GM18858 (cell line): Measurements from ENCODE around the gene KIAA1671.

Experiments used
- ATAC-seq: cut with Tn5 transposase; IDR thresholded peaks from one replicate; pipeline ENCODE4 v1.9.1; 2021; ENCODE audit not compliant: unreplicated experiment

KIAA1671 gene

DNA sequence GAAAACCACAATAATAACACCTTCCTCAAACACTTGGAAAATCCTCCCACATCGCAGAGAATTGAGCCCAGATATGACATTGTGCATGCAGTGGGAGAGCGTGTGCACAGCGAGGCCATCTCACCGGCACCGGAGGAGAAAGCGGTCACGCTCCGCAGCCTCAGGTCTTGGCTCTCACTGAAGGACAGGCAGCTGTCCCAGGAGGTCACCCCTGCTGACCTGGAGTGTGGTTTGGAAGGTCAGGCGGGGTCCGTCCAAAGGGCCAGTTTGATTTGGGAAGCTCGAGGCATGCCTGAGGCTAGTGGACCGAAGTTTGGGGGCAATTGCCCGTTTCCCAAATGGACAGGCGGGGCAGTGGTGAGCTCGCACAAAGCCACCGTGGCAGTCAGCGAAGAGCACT is 86.7 kb downstream of the KIAA1671 start:
- no peak for ATAC-seq

- ATAC-seq = no peak
These were observed 87.2 kb downstream of the KIAA1671 start for GRCh38 chr22:25039754-25040153.

- ATAC-seq = no peak
These were observed 92.6 kb downstream of the KIAA1671 start for GRCh38 chr22:25045159-25045558.

DNA sequence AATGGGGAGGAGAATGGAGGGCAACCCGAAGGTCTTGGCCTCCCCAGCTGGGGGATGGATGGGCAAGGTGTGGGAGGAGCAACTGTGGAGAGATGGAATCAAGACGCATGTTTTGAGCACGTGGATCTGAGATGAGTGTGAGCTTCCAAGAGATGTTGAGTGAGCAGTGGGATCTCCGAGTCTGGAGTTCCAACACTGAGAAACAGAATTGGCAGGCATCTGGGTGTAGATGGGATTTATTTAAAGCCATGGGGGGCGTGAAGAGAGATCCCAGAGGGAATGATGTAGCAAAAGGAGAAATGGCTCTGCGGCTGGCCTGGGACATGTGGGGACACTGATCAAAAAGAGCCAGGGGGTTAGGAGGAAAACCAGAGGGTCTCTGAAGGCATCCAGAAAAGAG is 95.6 kb downstream of the KIAA1671 start:
- ATAC-seq = no peak

DNA sequence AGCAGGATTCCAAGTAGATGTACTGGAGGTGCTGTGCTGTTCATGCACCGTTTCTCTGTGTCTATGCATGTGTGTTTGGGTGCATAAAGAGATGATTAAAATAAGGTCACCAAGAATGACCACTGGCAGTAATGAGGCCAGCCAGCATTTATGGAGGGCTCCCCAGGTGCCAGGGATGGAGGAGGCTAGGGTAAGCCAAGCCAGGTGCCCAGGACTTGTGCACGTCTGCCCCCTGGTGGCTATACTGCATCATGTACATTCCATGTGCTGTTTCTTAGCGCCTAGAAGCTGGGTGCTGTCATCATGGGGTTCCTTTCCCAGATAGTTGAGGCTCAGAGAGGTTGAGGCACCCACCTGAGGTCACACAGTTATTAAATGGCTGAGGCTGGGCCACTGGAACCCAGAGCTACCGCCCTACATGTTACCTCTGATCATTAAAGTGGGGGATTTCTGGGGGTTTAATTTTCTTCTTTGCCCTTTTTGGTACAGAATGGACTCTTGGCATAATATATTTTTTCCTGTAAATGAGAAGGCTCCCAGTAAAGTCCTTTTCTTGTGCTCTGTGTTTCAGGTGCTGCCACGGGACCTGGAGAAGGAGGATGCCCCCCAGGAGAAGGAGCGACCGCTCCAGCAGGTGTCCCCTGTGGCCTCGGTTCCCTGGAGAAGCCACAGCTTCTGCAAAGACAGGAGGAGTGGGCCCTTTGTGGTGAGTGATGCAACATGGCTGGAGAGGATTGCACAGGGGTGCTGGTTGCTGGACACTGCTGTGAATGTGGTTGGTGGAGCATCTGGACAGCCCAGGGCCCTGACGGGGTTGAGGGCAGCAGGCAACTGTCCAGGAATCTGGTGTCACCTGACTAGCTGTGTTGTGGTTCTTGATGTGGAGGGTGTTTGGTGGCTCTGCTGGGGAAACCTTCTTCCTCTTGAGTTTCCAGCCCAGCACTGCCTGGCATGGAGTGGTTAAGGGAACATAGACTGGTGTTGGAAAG is 96.4 kb downstream of the KIAA1671 start:
- no peak for ATAC-seq

DNA sequence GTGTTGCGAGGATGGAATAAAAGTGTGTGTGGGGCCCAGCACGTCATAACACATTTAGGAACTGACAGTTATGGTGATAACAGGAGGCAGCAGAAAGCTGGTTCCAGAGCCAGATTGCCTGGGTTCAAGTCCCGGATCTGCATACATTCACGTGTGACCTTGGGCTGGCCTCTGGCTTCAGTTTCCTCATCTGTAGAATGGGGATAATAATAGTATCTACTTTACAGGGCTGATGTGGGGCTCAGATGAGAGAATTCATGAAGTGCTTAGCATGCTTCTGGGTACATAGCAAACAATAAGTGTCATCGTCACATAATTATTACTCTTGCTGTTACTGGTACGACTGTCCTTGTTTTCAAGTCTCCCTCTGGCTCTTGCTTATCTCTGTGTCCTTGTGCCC is 97.3 kb downstream of the KIAA1671 start:
- no peak for ATAC-seq

DNA sequence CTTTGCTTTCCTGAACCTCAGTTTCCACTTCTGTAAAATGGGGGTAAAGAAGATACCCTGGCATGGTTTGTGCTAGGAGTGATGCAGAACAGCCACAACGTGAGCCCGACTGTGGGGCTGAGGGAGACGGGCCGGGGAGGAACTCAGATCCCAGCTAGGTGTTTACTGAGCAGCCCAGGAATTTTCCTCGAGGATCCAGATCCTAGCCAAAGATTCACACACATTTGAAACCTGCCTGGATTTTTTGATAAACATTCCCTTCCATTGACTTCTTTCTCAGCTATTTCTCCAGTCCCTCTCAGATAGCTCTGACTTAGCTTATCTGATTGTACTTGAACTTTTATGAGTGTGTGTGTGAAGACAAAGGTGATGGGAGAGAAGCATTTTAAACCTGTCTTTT is 98.0 kb downstream of the KIAA1671 start:
- no peak for ATAC-seq

DNA sequence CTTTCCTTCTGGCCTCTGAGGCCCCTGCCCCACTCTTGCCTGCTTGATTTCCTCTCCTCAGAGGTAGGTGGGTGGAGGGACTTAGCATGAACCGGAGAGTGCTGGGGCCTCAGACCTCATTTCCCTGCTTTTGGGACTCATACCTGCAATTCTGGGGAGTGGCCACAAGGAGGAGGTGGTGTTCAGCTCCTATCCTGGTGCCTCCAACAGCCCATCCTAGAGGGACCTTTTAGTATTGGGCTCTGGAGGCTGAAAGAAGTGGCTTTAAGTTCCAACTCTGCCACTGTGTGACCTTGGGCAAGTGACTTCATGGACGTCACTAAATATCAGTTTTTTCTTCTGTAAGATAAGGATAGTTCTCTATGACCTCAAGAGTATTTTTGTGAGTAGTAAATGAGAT is 98.6 kb downstream of the KIAA1671 start:
- ATAC-seq = no peak

DNA sequence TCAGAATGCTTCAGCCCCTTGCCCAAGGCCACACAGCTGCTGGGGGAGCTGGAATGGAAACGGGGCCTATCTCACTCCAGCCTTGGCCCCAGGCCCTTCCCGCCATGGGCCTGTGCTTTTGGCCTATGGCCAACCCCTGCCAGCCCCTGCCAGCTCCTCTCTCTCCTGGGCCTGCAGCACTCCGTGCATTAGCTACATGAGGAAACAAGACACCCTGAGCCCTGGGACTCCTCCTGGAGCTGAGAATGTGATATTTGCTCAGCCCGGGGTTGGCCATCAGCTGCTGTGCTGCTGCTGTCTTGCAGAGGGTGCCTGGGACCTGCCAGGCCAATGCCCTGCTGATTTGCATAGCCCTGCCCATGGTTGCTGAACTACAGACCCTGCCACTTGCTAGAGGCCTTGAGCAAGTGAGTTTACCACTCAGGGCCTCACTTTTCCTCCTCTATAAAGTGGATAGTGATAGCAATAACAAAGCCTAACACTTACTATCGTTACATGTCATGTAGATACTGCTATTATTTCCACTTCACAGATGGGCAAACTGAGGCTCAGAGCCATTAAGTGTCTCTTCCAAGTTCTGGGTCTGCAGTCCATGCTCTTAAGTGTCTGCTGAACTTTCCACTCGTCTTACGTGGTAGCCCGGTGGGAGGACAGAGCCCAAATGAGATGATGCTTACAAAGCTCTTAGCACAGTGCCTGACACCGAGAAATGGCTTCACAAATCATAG is 99.6 kb downstream of the KIAA1671 start:
- ATAC-seq = no peak

DNA sequence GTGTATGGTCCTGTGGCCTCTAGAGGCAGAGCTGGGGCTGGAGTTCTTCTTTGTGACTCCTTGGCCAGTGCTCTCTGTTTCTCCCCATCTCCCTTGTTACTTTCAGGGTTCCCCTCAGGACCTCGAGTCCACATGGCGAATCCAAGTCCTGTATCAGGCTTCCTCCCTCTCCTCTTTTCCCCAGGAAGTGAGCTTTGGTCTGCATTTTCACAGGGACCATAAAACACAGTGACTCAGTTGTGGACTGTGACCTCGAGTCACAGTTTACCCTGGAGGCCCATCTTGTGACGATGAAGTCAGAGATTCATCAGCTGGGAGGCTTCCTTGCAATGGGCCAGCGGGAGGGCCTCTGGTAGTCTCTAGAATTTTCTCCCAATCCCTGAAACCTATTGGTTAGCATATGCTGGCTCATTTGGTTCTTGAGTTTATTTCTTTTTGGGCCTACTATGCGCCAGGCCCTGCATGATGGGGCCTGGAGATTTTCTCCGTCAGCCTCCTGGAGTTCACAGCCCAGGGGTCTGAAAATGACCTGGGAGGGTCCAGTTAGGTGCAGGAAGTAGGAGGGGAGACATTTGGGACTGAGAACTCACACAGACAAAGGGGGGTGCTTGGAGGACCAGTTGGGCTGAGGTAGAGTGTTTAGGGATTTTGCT is 100.8 kb downstream of the KIAA1671 start:
- ATAC-seq = no peak

DNA sequence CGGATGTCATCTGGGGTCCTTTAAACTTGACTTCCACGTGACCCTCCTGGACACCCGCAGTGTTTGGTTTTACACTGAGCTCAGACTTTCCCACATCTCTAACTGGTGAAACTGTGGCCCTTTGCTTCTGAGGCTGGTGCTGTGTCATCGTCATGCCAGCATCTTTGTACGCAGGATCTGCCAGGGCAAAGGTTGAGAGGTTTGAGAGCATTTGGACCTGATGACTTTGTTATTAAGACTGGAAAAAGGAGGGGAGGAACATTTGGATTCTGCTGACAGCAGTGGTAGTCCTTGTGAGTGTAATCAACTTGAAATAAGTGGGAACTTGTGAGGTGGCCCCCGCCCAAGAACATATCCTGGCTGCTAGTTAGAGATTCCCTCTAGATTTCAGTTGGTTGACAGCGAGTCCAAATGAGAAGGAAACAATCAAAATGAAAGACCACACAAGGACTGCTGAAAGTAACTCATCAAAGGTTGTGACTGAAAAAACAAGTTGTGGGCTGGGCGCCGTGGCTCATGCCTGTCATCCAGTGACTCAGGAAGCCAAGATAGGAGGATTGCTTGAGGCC is 102.5 kb downstream of the KIAA1671 start:
- no peak for ATAC-seq

GRCh38 chr22:25057013-25057881 is 104.7 kb downstream of the KIAA1671 start:
- ATAC-seq = no peak

GRCh38 chr22:25059438-25059837 is 106.9 kb downstream of the KIAA1671 start:
- ATAC-seq = no peak

DNA sequence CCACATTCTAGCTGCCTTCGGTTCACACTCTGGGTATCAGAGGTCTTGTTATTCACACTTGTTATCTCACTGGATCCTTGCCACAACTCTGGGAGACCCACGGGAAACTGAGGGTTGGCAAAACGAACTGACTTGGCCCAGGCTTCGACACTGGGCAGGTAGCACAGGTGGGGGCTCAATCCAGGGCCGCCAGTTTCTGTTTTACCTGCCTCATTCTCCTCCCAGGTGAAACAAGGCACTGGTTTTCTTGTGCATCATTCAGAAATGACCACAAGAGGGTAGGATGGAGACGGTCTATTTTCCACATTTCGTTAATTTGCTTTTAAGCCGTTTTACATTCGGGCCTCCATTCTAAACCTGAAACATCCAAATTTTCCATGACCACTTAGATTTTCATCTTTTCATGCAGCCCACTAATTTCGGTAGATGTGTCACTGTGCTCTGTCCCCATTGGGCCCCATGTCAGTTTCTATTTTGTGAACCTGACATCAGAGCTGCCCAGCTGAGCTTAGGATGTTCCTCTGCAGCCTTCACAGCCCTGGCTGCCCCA is 108.1 kb downstream of the KIAA1671 start:
- ATAC-seq = no peak

GRCh38 chr22:25061134-25061533 is 108.6 kb downstream of the KIAA1671 start:
- ATAC-seq = no peak

- ATAC-seq = no peak
These were observed 109.3 kb downstream of the KIAA1671 start for GRCh38 chr22:25061605-25062376.

DNA sequence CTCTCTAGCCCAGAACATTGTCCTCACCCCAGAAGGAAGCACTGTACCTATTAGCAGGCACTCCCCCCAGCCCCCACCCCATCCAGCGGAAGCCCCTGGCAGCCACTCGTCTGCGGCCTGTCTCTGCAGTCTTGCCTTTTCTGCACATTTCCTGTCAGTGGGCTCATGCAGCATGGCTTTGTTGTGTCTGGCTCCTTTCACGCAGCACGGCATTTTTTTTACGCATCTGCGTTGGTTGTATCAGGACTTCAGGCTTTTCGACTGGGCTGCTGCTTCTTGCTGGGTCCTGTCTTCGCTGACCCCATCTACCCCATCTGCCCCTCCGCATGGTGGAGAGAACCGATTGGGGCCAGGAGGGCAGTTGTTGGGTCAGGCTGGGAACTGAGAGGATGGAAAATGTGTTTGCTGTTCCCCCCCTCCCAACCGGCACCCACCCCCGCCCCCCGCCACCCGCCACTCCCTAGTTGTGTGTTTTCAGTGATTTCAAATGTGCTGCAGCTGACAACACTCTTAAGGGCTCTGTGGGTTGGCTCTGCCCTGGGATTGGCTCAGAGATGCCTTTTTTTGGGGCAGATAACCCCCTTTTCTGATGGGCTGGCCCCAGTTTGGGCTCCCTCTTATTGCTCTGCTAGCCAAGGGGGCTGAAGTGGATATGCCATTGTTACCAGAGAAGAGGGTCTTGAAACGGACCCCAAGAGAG is 110.0 kb downstream of the KIAA1671 start:
- ATAC-seq = no peak

- ATAC-seq = no peak
These were observed 112.5 kb downstream of the KIAA1671 start for GRCh38 chr22:25064894-25065560.
